ENCODE results near the gene IFI27L2. TPM values are rescaled to one million over a fixed set of nuclear protein-coding genes. Genes with fewer than 3 reads are reported as not detected.

The IFI27L2 gene
- total RNA-seq, 1 experiment from 2014 or later = 28.6 TPM

GRCh38 chr14:94152676-94153075, 23.3 kb upstream of the IFI27L2 start:
- Histone ChIP-seq H3K9me3 (ENCODE audit: control insufficient read depth, low read depth, low read length) (no peaks in the 10 kb centered on the region), H4K5ac (ENCODE audit: insufficient read length, low read depth, low read length) (no peak overlapping the region), H3K18ac (ENCODE audit: insufficient read length, low read depth, low read length) (no peak overlapping the region), H3T11ph (ENCODE audit: low read length) (no peak overlapping the region), H2AFZ (ENCODE audit: low read length) (no peak overlapping the region), H4K91ac (ENCODE audit: insufficient read length, low read depth, low read length) (no peak overlapping the region), H3K14ac (ENCODE audit: insufficient read depth, low read length) (no peak overlapping the region), H3K23ac (ENCODE audit: insufficient read length, low read depth, low read length) (no peak overlapping the region), H3K4ac (ENCODE audit: low read depth, low read length) (no peak overlapping the region), H3K27me3 (ENCODE audit: insufficient read depth, low read length) (no peaks in the 10 kb centered on the region), H3K27ac (ENCODE audit: insufficient read length, low read depth, low read length) (no peak overlapping the region), H2AK5ac (ENCODE audit: insufficient read length, low read length) (no peak overlapping the region), H3K9ac (ENCODE audit: extremely low read depth, insufficient read length, low read length) (no peak overlapping the region), H3K4me1 (ENCODE audit: insufficient read depth, low read length) (no peaks in the 10 kb centered on the region), H2BK12ac (ENCODE audit: insufficient read length, low read depth, low read length) (no peak overlapping the region), H3K79me1 (ENCODE audit: insufficient read depth, low read depth, low read length, poor library complexity, severe bottlenecking) (no peaks in the 10 kb centered on the region), H4K20me1 (ENCODE audit: control insufficient read depth, insufficient read depth, insufficient read length) (no peaks in the 10 kb centered on the region), H4K8ac (replicated peaks; ENCODE audit: insufficient read length, low read depth, low read length) (no peak overlapping the region), H2BK120ac (ENCODE audit: low read depth, low read length, poor library complexity, severe bottlenecking) (no peak overlapping the region), H3K56ac (ENCODE audit: insufficient read length, low read depth, low read length) (no peak overlapping the region), H2BK20ac (ENCODE audit: low read depth, low read length, poor library complexity, severe bottlenecking) (no peak overlapping the region), H3K23me2 (ENCODE audit: insufficient read length, low read depth, low read length, poor library complexity, severe bottlenecking) (no peaks in the 10 kb centered on the region), H2BK15ac (ENCODE audit: low read depth, low read length) (no peak overlapping the region), H3K4me2 (ENCODE audit: insufficient read depth, insufficient read length, low read length) (no peak overlapping the region), H2BK5ac (ENCODE audit: insufficient read length, low read length) (no peak overlapping the region), H3K79me2 (ENCODE audit: insufficient read depth, low read length) (no peaks in the 10 kb centered on the region)
- Mint-ChIP-seq H3K36me3 (ENCODE audit: insufficient read depth in 1 of 3, low read depth in 3 of 3) (peaks cover 6 to 8% (median 7%) of the 10 kb centered on the region in 3 experiments; a peak in 6 of 7 replicates), H3K27ac (no peak overlapping the region), H3K9me3 (peaks cover 13 to 23% of the 10 kb centered on the region in 2 experiments; a peak in 4 of 5 replicates), H3K27me3 (ENCODE audit: low read depth) (peaks cover 3% of the 10 kb centered on the region), H3K4me1 (peaks cover 0 to 3% of the 10 kb centered on the region in 2 experiments; a peak in 1 of 4 replicates), H3K4me3 (no peak overlapping the region)
- no peak for TF ChIP-seq CTCF (conservative IDR thresholded peaks at IDR 0.05)
- DNase-seq = no peak
- WGBS (ENCODE audit: extremely low coverage, insufficient read length, low lambda C conversion rate) = no CpG with 5 or more reads among the region's 1 CpG
